ENCODE measurements around the gene KCNH4.
"Not testable (repeated sequence)": the region's sequence is repeated elsewhere in the genome, so short reads cannot be mapped to it uniquely, and the experiment has no call there.

The KCNH4 gene

GRCh38 chr17:42177684-42178083, 3.3 kb downstream of the KCNH4 start:
- DNase-seq, result no peak

- DNase-seq, result no peak
These were observed 6.7 kb downstream of the KCNH4 start for GRCh38 chr17:42174126-42174783.

- DNase-seq, result no peak
These were observed 9.1 kb downstream of the KCNH4 start for GRCh38 chr17:42171831-42172230.

DNA sequence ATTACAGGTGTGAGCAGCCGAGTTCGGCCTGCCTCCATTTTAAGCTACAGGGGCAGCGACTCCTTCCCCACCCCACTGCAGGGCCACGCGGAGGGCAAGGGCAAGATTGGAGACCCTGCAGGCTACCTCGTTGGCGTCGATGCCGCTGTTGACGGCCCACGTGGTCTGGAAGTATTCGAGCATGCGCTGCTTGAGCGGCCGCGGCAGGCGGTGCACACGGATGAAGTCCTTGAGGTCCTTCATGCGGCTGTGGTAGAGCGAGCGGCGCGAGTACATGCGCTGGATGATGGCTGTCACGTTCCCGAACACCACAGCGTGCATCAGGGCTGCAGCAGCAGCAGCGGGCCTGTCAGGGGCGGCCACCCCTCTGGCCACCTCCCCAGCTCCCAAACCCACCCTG, 11.6 kb downstream of the KCNH4 start:
- no peak for DNase-seq

DNA sequence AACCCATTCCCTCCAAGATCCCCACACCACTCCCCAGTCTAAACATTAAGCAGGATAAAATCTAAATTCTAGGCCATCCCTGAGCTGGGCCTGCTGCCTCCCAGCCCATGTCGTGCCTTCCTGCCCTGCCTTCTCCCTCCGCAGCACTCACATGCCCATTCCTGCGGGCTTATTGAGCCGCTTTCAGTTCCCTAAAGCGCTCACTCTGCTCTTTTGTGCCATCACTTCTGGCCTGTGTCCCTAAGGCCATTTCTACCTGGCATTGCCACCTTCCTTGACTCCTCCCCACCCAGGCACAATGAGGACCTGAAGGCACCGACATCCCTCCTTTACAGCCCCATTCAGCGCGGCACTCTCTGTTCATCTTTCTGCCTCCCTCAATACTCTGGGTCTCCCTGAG, 13.1 kb downstream of the KCNH4 start:
- no peak for DNase-seq

DNA sequence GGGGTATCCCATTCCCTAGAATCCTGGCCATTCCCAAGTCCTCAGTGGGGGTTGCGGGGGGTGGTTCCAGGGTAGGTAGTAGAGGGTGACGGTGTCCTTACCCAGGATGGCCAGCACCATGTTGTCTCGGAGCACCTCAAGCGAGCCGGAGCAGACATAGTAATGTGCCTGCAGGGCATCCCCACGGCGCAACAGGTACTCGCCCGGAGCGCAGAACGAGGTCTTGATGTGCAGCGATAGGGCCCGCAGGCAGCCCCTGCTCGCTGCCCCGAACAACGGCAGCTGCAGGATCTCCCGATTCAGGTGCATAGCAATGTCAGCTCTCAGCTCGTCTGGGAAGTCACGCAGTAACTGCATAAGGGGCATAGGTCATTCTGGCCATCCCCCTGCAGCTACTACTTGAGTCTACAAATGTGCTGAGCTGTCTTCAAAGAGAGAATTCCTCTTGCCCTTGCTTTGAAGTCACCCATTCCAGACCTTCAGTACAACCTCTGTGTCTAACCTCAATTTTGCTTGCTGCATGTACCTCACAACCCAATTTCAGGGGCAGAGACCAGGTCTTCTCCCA, 14.7 kb downstream of the KCNH4 start:
- DNase-seq, result no peak

DNA sequence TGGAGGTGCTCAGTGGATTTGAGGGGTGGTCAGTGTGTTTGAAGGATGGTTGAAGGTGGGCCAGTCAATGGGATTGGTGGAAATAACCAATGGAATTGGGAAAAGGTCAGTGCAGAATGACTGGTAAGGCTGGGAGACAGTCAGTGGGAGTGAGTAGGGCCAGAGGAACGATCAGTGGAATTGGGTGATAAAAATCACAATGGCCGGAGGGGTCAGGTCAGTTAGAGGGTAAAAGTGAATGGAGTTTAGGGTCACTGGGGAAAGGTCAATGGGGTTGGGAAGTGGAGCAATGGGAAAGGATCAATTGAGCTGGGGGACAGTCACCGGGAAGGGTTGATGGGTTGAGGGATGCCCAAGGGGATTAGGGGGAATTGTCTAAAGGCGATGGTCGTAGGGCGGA, 15.2 kb downstream of the KCNH4 start:
- no peak for DNase-seq

GRCh38 chr17:42163696-42164407, 17.1 kb downstream of the KCNH4 start:
- DNase-seq, result no peak

GRCh38 chr17:42163113-42163512, 17.8 kb downstream of the KCNH4 start:
- DNase-seq, result no peak

GRCh38 chr17:42160531-42160910, 20.4 kb downstream of the KCNH4 start:
- DNase-seq, result no peak

DNA sequence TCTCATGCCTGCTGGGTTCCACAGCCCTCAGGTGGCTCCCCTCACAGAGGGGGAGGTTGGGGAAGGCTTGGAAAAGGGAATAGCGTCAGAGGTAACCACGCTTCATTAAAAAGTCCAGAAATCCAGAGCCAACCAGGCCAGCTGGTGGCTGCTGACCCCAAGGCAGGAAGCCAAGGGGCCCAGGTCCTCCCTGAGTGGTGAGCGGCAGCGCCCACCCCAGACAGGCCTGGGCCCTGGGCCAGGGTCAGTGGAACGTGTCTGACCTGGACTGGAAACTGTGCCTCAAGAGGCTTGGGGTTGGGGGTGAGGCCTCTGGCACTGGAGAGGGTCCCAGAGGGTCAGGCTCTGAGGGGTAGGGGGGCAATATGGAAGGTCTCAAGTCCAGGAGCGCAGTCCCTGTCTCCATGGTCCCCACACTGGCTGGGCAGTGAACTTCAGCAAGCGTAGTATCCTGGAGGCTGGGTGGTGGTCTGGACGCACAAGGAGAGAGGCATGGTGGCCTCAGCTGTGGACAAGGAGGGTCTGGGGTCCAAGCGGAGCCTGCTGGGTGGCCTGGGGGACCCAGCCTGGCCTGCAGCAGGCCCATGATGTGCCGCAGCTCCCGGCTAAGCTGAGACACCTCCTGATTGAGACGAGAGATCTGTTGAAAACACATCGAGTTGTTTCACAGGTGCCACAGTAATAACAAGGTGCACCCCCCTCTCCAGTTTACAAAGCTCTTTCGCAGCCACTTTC, 21.0 kb downstream of the KCNH4 start:
- DNase-seq, result no peak

DNA sequence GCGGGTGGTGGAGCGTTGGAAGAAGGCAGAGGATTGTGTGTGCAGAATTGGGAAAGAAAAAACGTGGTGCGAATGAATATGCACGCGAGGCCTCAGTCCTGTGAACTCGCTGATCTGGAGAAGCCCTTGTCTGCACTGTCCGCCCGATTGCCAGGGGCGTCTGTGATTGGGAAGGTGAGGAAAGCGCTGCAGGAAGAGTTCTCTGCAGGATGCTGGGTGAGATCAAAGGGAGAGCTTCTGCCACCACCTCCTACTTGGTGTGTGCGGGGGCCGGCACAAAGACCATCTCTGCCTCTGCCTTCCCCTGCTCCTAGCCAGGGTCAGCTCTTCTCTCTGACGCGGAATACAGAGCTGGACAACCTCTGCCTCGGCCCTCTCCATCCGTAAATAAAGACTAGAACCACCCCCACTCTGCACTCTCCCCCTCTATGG, 25.3 kb downstream of the KCNH4 start:
- no peak for DNase-seq

- DNase-seq, result no peak
These were observed 26.8 kb downstream of the KCNH4 start for GRCh38 chr17:42153919-42154742.

DNA sequence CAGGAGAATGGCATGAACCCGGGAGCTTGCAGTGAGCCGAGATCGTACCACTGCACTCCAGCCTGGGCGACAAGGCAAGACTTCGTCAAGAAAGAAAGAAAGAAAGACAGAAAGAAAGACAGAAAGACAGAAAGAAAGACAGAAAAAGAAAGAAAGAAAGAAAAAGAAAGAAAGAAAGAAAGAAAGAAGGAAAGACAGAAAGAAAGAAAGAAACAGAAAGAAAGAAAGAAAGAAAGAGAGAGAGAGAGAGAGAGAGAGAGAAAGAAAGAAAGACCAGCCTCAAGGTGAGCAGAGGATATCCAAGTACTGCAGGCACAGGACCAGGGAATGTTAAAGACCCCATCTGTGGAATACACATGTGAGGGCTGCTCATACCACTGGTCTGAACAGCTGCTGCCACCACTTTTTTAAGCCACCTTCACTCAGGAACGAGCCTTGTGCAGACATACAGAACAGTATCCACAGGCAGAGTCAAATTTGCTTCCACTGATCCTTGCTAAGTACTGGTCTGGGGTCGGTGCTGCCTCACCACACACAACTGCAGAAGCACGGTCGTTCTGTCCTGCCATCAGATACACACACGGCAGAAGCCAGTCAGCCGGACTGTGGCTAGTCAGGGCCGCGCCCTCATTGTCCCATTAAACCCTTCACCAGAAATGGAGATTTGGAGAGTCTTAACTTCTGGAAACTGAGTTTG, 33.9 kb downstream of the KCNH4 start:
- no peak for DNase-seq

DNA sequence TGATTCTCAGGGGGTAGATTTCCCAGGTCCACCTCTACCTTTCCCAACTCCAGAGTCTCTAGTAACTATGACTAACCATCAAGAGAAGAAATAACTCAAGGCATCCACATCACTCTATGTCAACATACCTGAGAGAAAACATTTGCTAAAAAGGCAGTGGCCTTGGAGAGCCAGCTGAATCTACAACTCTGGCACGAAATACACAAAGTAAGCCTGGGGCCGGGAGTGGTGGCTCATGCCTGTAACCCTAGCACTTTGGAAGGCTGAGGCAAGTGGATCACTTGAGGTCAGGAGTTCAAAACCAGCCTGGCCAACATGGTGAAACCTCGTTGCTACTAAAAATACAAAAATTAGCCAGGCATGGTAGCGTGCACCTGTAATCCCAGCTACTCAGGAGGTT, 37.8 kb downstream of the KCNH4 start:
- DNase-seq, result not testable (repeated sequence)

DNA sequence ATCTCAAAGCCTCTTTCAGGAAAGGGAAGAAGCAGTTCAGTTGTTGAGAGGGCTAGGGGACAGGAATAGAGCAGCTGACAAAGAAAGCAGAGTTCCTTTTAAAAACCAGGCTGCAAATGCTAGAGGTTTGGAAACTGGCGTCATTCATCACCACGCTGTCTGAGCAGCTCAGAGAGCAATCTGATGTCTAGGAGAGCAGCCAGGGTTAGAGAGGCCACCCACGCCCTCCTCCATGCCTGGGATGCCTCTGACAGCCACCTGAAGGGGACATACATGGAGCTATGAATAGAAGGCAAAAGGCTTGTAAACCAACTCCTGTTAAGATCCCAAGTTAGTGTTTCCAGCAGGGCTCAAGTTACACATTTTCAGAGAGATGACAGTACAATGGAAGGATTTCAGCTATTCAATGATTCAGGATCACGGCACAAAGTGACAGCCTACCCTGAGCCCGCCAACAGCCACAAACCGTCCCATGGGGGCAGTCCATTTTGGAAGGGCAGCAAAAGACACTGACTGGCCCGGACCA, 38.5 kb downstream of the KCNH4 start:
- no peak for DNase-seq

GRCh38 chr17:42141382-42141781, 39.6 kb downstream of the KCNH4 start:
- DNase-seq, result no peak

DNA sequence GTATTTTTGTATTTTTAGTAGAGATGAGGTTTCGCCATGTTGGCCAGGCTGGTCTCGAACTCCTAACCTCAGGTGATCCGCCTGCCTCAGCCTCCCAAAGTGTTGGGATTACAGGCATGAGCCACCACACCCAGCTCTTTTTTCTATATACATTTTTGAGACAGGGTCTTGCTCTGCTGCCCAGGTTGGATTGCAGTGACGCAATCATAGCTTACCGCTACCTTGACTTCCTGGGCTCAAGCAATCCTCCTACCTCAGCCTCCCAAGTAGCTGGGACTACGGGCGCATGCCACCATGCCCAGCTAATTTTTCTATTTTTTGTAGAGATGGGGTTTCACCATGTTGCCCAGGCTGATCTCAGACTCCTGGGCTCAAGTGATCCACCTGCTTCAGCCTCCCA, 40.3 kb downstream of the KCNH4 start:
- not testable (repeated sequence) for DNase-seq

GRCh38 chr17:42138749-42139492, 42.0 kb downstream of the KCNH4 start:
- DNase-seq, result no peak

- no peak for DNase-seq
These were observed 44.3 kb downstream of the KCNH4 start for GRCh38 chr17:42136654-42137051.
